GM21737 (cell line): ENCODE data around the gene ROBO1.

Experiments
- ATAC-seq: cut with Tn5 transposase; IDR thresholded peaks from one replicate; pipeline ENCODE4 v1.9.1; 2021; ENCODE audit warnings: mild to moderate bottlenecking, moderate library complexity; ENCODE audit not compliant: unreplicated experiment

Gene ROBO1

GRCh38 chr3:79027593-79027992 lies 740.2 kb downstream of the ROBO1 start:
- ATAC-seq = no peak

- no peak for ATAC-seq
Measured at GRCh38 chr3:79019924-79020173, 747.9 kb downstream of the ROBO1 start.

DNA sequence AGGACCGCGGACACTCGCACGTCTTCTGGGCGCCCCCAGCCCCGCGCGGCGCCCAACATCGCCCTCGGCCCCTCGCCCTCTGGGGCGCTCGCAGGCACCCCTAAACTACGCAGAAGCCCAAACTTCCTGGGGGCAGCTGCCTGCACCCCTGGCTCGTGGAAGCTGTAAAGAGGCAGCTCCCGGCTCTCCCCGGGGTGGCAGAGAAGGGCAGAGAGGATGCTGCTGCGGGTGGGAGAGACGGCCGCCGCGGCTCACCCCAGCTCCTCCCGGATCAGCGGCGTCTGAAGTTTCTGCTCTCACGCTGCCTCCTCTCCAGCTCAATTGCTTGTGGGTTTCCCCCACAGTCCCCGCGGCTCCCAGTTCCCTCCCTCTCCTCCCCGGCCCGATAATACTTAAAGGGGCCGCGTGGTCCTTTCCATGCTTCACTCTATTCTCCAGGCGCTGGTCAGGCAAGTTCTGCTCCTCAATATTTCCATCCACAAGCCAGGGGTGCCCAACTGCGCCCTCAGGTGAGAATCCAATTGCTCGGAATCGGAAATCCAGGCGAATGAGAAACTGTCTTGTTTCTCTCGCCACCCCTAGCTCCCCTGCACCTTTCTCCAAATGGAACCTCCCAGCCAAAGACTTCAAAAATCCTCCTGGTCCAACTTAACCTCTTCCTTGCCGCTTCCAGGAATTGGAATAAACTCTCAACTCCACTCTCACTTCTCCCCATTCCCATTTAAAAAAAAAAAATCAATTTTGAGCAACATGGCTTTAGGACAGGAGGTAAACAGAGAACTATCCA lies 748.5 kb downstream of the ROBO1 start:
- ATAC-seq = no peak

DNA sequence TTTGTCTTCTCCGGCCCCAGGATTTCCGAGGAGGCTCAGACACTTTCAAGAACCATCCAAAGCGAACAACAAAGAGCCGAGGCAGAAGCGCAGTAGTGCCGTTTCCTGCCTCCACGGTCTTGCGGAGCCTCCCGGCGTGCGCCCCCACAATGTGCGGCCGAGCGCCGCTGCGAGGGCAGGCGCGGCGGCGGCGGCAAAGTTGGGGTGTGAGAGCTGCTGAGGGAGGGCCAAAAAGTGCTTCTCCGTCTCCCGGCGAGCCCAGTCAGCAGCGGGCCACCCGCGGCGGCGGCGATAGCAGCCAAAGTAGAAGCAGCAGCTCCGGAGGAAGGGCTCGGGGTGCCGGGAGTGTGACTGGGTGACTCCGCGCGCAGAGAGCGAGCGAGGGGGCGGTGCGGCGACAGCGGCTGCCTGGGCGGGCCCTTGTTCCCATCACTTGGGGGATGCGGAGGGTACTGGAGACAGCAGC lies 749.1 kb downstream of the ROBO1 start:
- no peak for ATAC-seq

DNA sequence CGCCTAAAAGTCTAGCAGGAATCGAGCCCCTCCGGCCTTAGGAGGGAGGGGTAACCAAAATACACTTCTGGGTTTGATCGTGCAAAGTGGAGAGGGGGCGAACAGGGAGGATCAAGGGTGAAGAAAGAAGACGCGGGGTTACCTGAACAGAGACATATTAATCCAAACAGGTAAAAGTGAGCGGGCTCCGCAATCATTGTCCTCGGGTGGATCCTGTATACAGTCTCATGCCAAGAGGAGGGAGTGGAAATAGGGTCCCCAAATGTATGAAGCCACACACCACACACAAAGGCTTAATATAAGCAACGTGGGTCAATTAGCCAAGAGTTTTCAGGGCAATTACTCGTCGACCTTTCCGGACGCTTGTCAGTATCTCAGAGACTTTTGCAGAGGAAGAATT lies 749.5 kb downstream of the ROBO1 start:
- ATAC-seq = no peak

GRCh38 chr3:79016587-79017376 lies 751.0 kb downstream of the ROBO1 start:
- no peak for ATAC-seq

GRCh38 chr3:79015854-79016253 lies 751.9 kb downstream of the ROBO1 start:
- ATAC-seq = no peak

DNA sequence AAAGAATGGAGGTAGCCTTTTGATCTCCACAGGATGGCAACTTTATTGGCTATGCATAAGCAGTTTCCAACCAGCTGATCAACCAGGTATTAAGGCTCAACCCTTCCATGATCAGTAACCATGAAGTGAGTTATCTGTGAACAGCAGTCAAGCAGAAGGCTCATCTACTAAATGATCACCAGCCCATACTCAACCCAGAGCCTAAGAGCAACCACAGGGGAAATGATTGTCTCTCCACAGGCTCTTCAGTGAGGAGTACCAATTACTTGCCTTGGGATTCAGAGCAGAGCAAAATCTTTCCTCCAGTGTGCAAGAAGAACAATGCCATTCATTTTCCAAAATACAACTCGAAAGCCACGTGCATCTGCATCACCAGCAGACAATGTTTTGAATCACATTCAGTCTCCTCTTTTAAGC lies 754.8 kb downstream of the ROBO1 start:
- no peak for ATAC-seq

GRCh38 chr3:79012530-79012913 lies 755.3 kb downstream of the ROBO1 start:
- no peak for ATAC-seq

- ATAC-seq = no peak
Measured at GRCh38 chr3:79011821-79012529, 755.8 kb downstream of the ROBO1 start.

GRCh38 chr3:79009861-79010260 lies 757.9 kb downstream of the ROBO1 start:
- ATAC-seq = no peak

GRCh38 chr3:79006077-79006476 lies 761.7 kb downstream of the ROBO1 start:
- ATAC-seq = no peak

DNA sequence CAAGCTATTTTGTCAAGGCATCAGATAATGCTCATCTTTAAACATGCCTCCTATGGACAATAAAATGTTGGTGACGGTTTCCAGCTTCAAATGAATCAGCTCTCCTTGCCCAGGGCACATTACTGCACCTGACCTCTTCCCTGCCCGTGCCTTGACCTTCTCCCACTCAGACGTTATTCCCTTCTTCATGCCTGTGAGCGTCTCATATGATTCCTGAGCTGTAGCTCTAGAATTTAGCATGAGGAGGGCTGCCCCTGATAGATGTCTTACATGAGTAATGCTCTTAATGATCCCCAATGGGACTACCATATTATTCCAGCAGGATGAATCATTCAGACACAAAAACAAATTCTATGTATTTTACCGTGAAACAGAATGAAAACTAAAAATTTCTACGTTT lies 762.7 kb downstream of the ROBO1 start:
- ATAC-seq = no peak

GRCh38 chr3:79003994-79004393 lies 763.8 kb downstream of the ROBO1 start:
- no peak for ATAC-seq

GRCh38 chr3:79002465-79003372 lies 765.1 kb downstream of the ROBO1 start:
- no peak for ATAC-seq

- ATAC-seq = no peak
Measured at GRCh38 chr3:79001255-79001654, 766.5 kb downstream of the ROBO1 start.

GRCh38 chr3:78999139-78999538 lies 768.7 kb downstream of the ROBO1 start:
- ATAC-seq = no peak

- ATAC-seq = no peak
Measured at GRCh38 chr3:78995087-78995486, 772.7 kb downstream of the ROBO1 start.

DNA sequence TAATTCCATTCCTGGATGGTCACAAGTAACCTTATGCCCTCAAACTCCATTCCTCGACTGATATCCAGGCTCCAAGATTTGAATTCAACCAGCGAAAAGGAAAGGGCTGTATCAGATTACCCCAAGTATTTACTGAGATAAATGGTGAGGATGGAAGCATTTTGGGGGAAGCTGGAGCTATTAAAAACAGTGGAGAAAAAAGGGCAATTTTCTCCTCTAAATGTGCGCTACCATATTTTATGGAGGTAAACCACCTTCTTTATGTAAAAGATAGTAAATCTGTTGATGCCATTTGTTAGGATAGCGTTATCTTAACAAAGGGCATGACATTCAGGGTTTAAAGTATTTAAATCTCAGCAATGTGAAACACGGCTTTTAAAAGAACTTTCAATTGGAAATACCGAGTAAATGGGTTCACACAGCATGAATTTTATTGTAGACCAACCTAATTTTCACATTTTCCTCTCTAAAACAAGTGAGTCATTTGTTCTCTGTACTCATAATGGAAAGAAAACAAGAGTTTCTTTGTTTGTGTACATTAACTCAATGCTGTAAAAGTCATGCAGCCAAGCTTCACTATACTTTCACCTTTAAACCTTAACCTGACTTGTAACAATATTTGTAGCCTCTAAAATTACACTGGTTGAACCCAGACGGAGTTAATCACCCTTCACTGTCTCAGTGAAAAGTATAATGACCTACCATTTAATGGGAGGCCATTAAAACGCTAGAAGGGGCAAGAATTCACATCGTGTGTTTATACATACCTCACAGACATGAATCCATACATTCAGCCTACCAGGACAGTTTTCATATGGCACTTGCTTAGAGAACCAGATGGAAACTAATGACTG lies 773.4 kb downstream of the ROBO1 start:
- ATAC-seq = no peak

- no peak for ATAC-seq
Measured at GRCh38 chr3:78993375-78993774, 774.4 kb downstream of the ROBO1 start.
